A673 (cell line): ENCODE results near the gene BRI3. TPM values are rescaled to one million over a fixed set of nuclear protein-coding genes. Genes with fewer than 3 reads are reported as not detected.

Experiments
- Bru-seq: library from RNA; stranded (reverse); fragments of 400-500 nt; gene quantifications from one replicate; lab custom pipeline; 2021; lab: Mats Ljungman, UMichigan
- BruChase-seq, 2 experiments: library from RNA; stranded (reverse); fragments of 400-500 nt; gene quantifications; one replicate each; lab custom pipeline; 2021; lab: Mats Ljungman, UMichigan
- BruUV-seq: library from RNA; stranded (reverse); fragments of 400-500 nt; replicated peaks from 2 replicates; lab custom pipeline; 2021; lab: Mats Ljungman, UMichigan
- CTCF ChIA-PET: fragments of 300-600 bp; sonication (Branson Sonifier 250); formaldehyde crosslinking; loops from one replicate; lab custom pipeline; 2022; ENCODE audit warnings: antibody characterized with exemption; lab: Charles Lee
- POLR2A ChIA-PET: fragments of 300-600 bp; sonication (Branson Sonifier 250); formaldehyde crosslinking; loops from one replicate; lab custom pipeline; 2022; ENCODE audit warnings: antibody characterized with exemption; ENCODE audit not compliant: low non-redundant PET; lab: Charles Lee
- DNase-seq: peaks from one replicate; pipeline ENCODE4 v3.0.0-alpha.2; 2015; ENCODE audit warnings: low spot score
- H3K27ac ChIP-seq: fragments of 200-600 bp; sonication (generic); 2 replicates; pipeline ENCODE4 v1.5.1; 2016; ENCODE audit warnings: mixed run types, low read depth, mild to moderate bottlenecking, mixed read lengths, antibody characterized with exemption, low read length; ENCODE audit not compliant: poor library complexity, severe bottlenecking
- H3K27me3 ChIP-seq: fragments of 200-600 bp; sonication (generic); replicated peaks from 2 replicates; pipeline ENCODE4 v1.6.1; 2017; ENCODE audit warnings: mixed run types, low read depth, mild to moderate bottlenecking, mixed read lengths, antibody characterized with exemption, low read length; ENCODE audit not compliant: insufficient read depth, poor library complexity
- H3K36me3 ChIP-seq: fragments of 200-600 bp; sonication (generic); 2 replicates; pipeline ENCODE4 v1.6.1; 2016; ENCODE audit warnings: mixed run types, mild to moderate bottlenecking, mixed read lengths, antibody characterized with exemption, low read length; ENCODE audit not compliant: insufficient read depth, poor library complexity, severe bottlenecking
- H3K4me1 ChIP-seq: fragments of 200-600 bp; sonication (generic); 2 replicates; pipeline ENCODE4 v1.6.1; 2017; ENCODE audit warnings: mixed run types, mild to moderate bottlenecking, mixed read lengths, antibody characterized with exemption, low read length; ENCODE audit not compliant: insufficient read depth, poor library complexity, severe bottlenecking
- H3K4me3 ChIP-seq: fragments of 200-600 bp; sonication (generic); 2 replicates; pipeline ENCODE4 v1.5.1; 2016; ENCODE audit warnings: low read depth, mixed run types, mild to moderate bottlenecking, mixed read lengths, low read length; ENCODE audit not compliant: poor library complexity, severe bottlenecking
- H3K9me3 ChIP-seq: fragments of 200-600 bp; sonication (generic); 2 replicates; pipeline ENCODE4 v1.6.1; 2016; ENCODE audit warnings: mixed run types, low read depth, mild to moderate bottlenecking, mixed read lengths, antibody characterized with exemption, low read length; ENCODE audit not compliant: poor library complexity, severe bottlenecking
- EZH2 ChIP-seq: fragments of 200-600 bp; sonication (generic); IDR thresholded peaks from 2 replicates; pipeline ENCODE4 v1.6.1; 2017; ENCODE audit warnings: borderline replicate concordance, low read depth, mild to moderate bottlenecking, mixed read lengths, antibody characterized with exemption, low read length; ENCODE audit not compliant: poor library complexity, severe bottlenecking
- intact Hi-C: fragments of 100-400 bp; cut with micrococcal nuclease; formaldehyde crosslinking; loops from one replicate; pipeline ENCODE4 v1.10.0; 2022; ENCODE audit not compliant: unreplicated experiment
- long read RNA-seq: library from polyadenylated mRNA; stranded (forward); transcript quantifications from one replicate; pipeline ENCODE4 v2.0.0, GENCODE V29; 2022
- total RNA-seq: library from RNA; stranded (reverse); gene quantifications from 2 replicates; pipeline ENCODE4 v1.2.3, GENCODE V29; 2021
- TF ChIP-seq, protein P1 (sequence below): fragments of 300-800, 200-600 bp; sonication (generic); conservative IDR thresholded peaks from 2 replicates; pipeline ENCODE4 v1.5.1; 2017; ENCODE audit warnings: low read depth, mild to moderate bottlenecking, antibody characterized with exemption, low read length, moderate library complexity, mixed read lengths

BRI3 gene, protein sequence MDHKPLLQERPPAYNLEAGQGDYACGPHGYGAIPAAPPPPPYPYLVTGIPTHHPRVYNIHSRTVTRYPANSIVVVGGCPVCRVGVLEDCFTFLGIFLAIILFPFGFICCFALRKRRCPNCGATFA
- 76.9 and 85.8 TPM in 2 replicates for total RNA-seq
- percentile 69 among the genes with signal in this experiment for Bru-seq, nascent RNA
- BruChase-seq, experiment 1, labeled RNA remaining after a 2-hour chase, result percentile 73 among the genes with signal in this experiment
- BruChase-seq, experiment 2, labeled RNA remaining after a 6-hour chase, result percentile 73 among the genes with signal in this experiment
- long read RNA-seq, transcript BRI3-201 (3 exons, 780 nt), result major isoform, 14 of 17 reads
- long read RNA-seq, partial matches to known transcripts, result 0 of 17 reads
- long read RNA-seq, other reads (novel, unspliced or antisense), result 2 of 17 reads

GRCh38 chr7:98280791-98281756 lies at the start of gene BRI3:
TSS of gene BRI3 (plus strand) at chr7:98281686. CDS start at chr7:98281796, 110 bp downstream.
- ChIA-PET POLR2A (no interaction called here), CTCF (no interaction called here)
- Histone ChIP-seq H3K27ac (peak within 1 kb of the TSS; percentile 81), H3K36me3 (no peaks in the 10 kb centered on the region), H3K4me1 (no peaks in the 10 kb centered on the region), H3K4me3 (peak within 1 kb of the TSS; percentile 93), H3K9me3 (no peaks in the 10 kb centered on the region), H3K27me3 (no peaks in the 10 kb centered on the region)
- peak; percentile 93 for DNase-seq
- TF ChIP-seq EZH2, result no peak
- intact Hi-C loops, result no loop called here
- BruUV-seq, result no TSS peak

- DNase-seq, result no peak
- intact Hi-C loops, result no loop called here
- POLR2A ChIA-PET, result no interaction called here
- CTCF ChIA-PET, result interaction anchor here (0.5 kb wide), 1 partner anchor 127 kb away, joined by 3 read pairs; no protein-coding TSS in a partner anchor
- no peak overlapping the region for H3K4me3 ChIP-seq
- H3K27ac ChIP-seq, result no peak overlapping the region
- H3K27me3 ChIP-seq, result no peaks in the 10 kb centered on the region
- BruUV-seq, result no TSS peak
- TF ChIP-seq EZH2, result no peak
- TF ChIP-seq, protein P1, sequence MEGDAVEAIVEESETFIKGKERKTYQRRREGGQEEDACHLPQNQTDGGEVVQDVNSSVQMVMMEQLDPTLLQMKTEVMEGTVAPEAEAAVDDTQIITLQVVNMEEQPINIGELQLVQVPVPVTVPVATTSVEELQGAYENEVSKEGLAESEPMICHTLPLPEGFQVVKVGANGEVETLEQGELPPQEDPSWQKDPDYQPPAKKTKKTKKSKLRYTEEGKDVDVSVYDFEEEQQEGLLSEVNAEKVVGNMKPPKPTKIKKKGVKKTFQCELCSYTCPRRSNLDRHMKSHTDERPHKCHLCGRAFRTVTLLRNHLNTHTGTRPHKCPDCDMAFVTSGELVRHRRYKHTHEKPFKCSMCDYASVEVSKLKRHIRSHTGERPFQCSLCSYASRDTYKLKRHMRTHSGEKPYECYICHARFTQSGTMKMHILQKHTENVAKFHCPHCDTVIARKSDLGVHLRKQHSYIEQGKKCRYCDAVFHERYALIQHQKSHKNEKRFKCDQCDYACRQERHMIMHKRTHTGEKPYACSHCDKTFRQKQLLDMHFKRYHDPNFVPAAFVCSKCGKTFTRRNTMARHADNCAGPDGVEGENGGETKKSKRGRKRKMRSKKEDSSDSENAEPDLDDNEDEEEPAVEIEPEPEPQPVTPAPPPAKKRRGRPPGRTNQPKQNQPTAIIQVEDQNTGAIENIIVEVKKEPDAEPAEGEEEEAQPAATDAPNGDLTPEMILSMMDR, result no peak
- no peaks in the 10 kb centered on the region for H3K9me3 ChIP-seq
- no peaks in the 10 kb centered on the region for H3K36me3 ChIP-seq
- H3K4me1 ChIP-seq, result no peaks in the 10 kb centered on the region
These were observed 49.3 kb upstream of the BRI3 start for GRCh38 chr7:98232263-98232585.

- Histone ChIP-seq H3K27me3 (no peaks in the 10 kb centered on the region), H3K4me3 (no peak overlapping the region), H3K9me3 (no peaks in the 10 kb centered on the region), H3K27ac (no peak overlapping the region), H3K36me3 (no peaks in the 10 kb centered on the region), H3K4me1 (no peaks in the 10 kb centered on the region)
- no peak for DNase-seq
- BruUV-seq, result no TSS peak
- ChIA-PET CTCF (no interaction called here), POLR2A (no interaction called here)
- intact Hi-C loops, result no loop called here
- TF ChIP-seq, protein P1, result no peak
- TF ChIP-seq EZH2, result no peak
These were observed 48.7 kb upstream of the BRI3 start for GRCh38 chr7:98232799-98233198.
